SK-N-SH treated with all-trans-retinoic acid at 6 μM for 48 hours (cell line): ENCODE measurements around the gene ZNF428.
"Not testable (repeated sequence)": the region's sequence is repeated elsewhere in the genome, so short reads cannot be mapped to it uniquely, and the experiment has no call there.

Experiments used
- GLIS3 ChIP-seq: fragments of 250-450 bp; sonication (Bioruptor Pico); IDR thresholded peaks from 2 replicates; pipeline ENCODE4 v1.5.0; 2020; ENCODE audit warnings: mild to moderate bottlenecking, moderate library complexity
- ISL1 ChIP-seq: fragments of 250-450 bp; sonication (Bioruptor Pico); IDR thresholded peaks from 2 replicates; pipeline ENCODE4 v2.1.2; 2022; ENCODE audit warnings: mild to moderate bottlenecking, moderate library complexity
- RARB ChIP-seq: fragments of 250-450 bp; sonication (Bioruptor Pico); IDR thresholded peaks from 2 replicates; pipeline ENCODE4 v1.8.0; 2021; ENCODE audit warnings: mild to moderate bottlenecking, moderate library complexity
- TCF4 ChIP-seq: fragments of 250-450 bp; sonication (Bioruptor Pico); IDR thresholded peaks from 2 replicates; pipeline ENCODE4 v1.8.0; 2021; ENCODE audit warnings: mild to moderate bottlenecking, moderate library complexity, borderline replicate concordance
- ZFP3 ChIP-seq: fragments of 250-450 bp; sonication (Bioruptor Pico); IDR thresholded peaks from 2 replicates; pipeline ENCODE4 v1.5.0; 2020; ENCODE audit warnings: mild to moderate bottlenecking, moderate library complexity
- ZFP30 ChIP-seq: fragments of 450-650 bp; formaldehyde crosslinking; IDR thresholded peaks from 2 replicates; pipeline ENCODE4 v1.5.0; 2022; ENCODE audit warnings: mild to moderate bottlenecking, moderate library complexity
- ZNF565 ChIP-seq: fragments of 450-650 bp; formaldehyde crosslinking; conservative IDR thresholded peaks from 2 replicates; pipeline ENCODE4 v1.5.0; 2020; ENCODE audit warnings: low read depth, mild to moderate bottlenecking, moderate library complexity
- ZNF70 ChIP-seq: fragments of 450-650 bp; formaldehyde crosslinking; IDR thresholded peaks from 2 replicates; pipeline ENCODE4 v1.5.0; 2020; ENCODE audit warnings: mild to moderate bottlenecking, moderate library complexity
- TF ChIP-seq, protein P1 (sequence below): fragments of 250-450 bp; sonication (Bioruptor Pico); IDR thresholded peaks from 2 replicates; pipeline ENCODE4 v1.8.0; 2020; ENCODE audit warnings: mild to moderate bottlenecking, moderate library complexity, borderline replicate concordance
- TF ChIP-seq, protein P2 (sequence below): fragments of 250-450 bp; sonication (Bioruptor Pico); IDR thresholded peaks from 2 replicates; pipeline ENCODE4 v1.5.1; 2021; ENCODE audit warnings: mild to moderate bottlenecking, moderate library complexity

DNA sequence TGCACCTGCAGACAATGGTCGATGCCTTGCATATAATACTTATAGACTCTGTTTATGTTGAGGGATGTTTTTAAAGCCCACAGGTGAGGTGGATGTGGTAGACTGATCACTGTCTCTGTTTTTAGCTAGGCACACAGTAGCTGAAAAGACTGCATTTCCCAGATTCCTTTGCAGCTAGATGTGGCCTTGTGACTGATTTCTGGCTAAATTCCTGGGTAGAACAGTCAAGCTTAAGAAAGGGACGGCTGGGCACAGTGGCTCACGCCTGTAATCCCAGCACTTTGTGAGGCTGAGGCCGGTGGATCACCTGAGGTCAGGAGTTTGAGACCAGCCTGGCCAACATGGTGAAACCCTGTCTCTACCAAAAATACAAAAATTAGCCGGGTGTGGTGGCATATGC is 19.1 kb downstream of the ZNF428 start:
- TF ChIP-seq, protein P1, sequence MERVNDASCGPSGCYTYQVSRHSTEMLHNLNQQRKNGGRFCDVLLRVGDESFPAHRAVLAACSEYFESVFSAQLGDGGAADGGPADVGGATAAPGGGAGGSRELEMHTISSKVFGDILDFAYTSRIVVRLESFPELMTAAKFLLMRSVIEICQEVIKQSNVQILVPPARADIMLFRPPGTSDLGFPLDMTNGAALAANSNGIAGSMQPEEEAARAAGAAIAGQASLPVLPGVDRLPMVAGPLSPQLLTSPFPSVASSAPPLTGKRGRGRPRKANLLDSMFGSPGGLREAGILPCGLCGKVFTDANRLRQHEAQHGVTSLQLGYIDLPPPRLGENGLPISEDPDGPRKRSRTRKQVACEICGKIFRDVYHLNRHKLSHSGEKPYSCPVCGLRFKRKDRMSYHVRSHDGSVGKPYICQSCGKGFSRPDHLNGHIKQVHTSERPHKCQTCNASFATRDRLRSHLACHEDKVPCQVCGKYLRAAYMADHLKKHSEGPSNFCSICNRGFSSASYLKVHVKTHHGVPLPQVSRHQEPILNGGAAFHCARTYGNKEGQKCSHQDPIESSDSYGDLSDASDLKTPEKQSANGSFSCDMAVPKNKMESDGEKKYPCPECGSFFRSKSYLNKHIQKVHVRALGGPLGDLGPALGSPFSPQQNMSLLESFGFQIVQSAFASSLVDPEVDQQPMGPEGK (CRISPR knock-in tag): not testable (repeated sequence)
- not testable (repeated sequence) for TF ChIP-seq ZFP30; ZNF70 (CRISPR knock-in tag); ISL1 (CRISPR knock-in tag); TCF4 (CRISPR knock-in tag); ZNF565 (CRISPR knock-in tag); GLIS3 (CRISPR knock-in tag); ZFP3 (CRISPR knock-in tag); RARB (CRISPR knock-in tag)
- TF ChIP-seq, protein P2, sequence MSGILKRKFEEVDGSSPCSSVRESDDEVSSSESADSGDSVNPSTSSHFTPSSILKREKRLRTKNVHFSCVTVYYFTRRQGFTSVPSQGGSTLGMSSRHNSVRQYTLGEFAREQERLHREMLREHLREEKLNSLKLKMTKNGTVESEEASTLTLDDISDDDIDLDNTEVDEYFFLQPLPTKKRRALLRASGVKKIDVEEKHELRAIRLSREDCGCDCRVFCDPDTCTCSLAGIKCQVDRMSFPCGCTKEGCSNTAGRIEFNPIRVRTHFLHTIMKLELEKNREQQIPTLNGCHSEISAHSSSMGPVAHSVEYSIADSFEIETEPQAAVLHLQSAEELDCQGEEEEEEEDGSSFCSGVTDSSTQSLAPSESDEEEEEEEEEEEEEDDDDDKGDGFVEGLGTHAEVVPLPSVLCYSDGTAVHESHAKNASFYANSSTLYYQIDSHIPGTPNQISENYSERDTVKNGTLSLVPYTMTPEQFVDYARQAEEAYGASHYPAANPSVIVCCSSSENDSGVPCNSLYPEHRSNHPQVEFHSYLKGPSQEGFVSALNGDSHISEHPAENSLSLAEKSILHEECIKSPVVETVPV (CRISPR knock-in tag): not testable (repeated sequence)
